ENCODE data around the gene TMEM150C. TPM values are rescaled to one million over a fixed set of nuclear protein-coding genes. Genes with fewer than 3 reads are reported as not detected.

TMEM150C gene
- total RNA-seq, 2 experiments from 2014 or later, result not detected

DNA sequence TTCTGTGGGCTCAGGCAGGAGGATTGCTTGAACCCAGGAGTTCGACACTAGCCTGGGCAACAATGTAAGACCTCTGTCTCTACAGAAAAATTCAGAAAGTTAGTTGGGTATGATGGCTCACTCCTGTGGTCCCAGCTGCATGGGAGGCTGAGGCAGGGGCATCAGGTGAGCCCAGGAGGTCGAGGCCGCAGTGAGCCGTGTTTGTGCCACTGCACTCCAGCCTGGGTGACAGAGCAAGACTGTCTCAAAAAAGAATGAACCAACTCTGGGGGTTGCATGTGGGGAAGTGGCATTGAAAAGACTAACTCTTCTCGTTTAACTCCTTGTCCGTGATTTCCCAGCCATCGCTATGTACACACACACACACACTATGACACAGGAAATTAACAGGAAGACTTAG, 104.5 kb downstream of the TMEM150C start:
- Mint-ChIP-seq H3K36me3 (peaks cover 30% of the 10 kb centered on the region), H3K27ac (no peak overlapping the region)

DNA sequence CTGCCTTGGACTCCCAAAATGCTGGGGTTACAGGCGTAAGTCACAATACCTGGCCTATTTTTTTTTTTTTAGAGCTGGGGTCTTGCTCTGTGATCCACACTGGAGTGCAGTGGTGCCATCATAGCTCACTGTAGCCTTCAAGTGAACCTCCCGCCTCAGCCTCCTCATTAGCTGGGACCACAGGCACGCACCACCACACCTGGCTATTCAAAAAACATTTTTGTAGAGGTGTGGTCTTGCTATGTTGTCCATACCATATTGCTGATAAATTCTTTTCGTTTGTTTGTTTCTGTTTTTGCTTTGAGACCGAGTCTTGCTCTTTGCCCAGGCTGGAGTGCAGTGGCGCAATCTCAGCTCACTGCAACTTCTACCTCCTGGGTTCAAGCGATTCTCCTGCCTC, 109.8 kb downstream of the TMEM150C start:
- POLR2A ChIA-PET, result no interaction called here
- no peaks in the 10 kb centered on the region for H3K9me3 Mint-ChIP-seq

More for the DNA sequence above, 104.5 kb downstream of the TMEM150C start:
- POLR2A ChIA-PET, result no interaction called here
- DNase-seq, result no peak
- H3K27me3 Mint-ChIP-seq, result no peaks in the 10 kb centered on the region
- H3K4me3 Mint-ChIP-seq, result no peak overlapping the region
- H3K4me1 Mint-ChIP-seq (ENCODE audit: low read depth), result peaks cover 4% of the 10 kb centered on the region
- CTCF ChIA-PET, result interaction anchor here (0.6 kb wide), 1 partner anchor 281 kb away, joined by 4 read pairs; no protein-coding TSS in a partner anchor
- intact Hi-C loops (cut with micrococcal nuclease), result no loop called here
- H3K9me3 Mint-ChIP-seq, result no peaks in the 10 kb centered on the region

DNA sequence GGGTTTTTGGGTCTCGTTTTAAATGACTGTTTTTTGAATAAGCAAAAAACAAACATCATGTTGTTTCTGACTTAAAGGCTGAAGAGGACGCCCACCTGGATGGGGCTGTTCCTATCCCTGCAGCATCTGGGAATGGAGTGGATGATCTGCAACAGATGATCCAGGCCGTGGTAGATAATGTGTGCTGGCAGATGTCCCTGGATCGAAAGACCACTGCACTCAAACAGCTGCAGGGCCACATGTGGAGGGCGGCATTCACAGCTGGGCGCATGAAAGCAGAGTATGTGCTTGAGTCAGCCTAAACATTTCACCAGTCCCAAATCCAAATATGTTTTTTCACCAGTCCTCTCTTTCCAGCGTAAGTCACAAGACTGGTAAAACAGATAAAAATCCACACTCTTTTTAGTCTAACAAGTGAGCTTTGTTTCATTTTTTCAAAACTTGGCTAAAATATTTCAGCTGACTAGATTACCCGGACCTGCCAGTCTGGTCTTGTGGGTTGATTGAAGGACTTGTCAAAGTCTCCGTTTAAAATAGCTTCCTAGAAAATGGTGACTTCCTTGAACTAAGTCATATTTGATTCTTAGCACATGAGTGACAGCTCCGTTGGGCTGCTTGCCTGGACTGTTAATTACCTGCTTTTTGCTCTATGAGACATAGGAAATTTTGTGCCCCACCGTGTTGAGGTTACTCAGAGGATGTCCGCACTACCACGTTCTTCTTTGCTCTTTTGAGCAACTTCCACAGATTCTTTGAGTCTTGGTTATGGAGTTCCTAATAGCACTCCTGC, 110.6 kb downstream of the TMEM150C start:
- no peaks in the 10 kb centered on the region for H3K27me3 Mint-ChIP-seq
- H3K27ac Mint-ChIP-seq, result peak overlapping the region; percentile 48
- intact Hi-C loops (cut with micrococcal nuclease), result no loop called here
- H3K9me3 Mint-ChIP-seq, result no peaks in the 10 kb centered on the region
- H3K4me1 Mint-ChIP-seq (ENCODE audit: low read depth), result peaks cover 12% of the 10 kb centered on the region
- H3K4me3 Mint-ChIP-seq, result no peak overlapping the region
- CTCF ChIA-PET, result interaction anchor here (1.1 to 1.8 kb wide), 2 partner anchors 9 to 288 kb away, joined by 3 to 4 read pairs; no protein-coding TSS in a partner anchor
- POLR2A ChIA-PET, result no interaction called here
- DNase-seq, result no peak
- peaks cover 49% of the 10 kb centered on the region for H3K36me3 Mint-ChIP-seq

More for the DNA sequence above, 109.8 kb downstream of the TMEM150C start:
- no peaks in the 10 kb centered on the region for H3K27me3 Mint-ChIP-seq
- peaks cover 12% of the 10 kb centered on the region for H3K4me1 Mint-ChIP-seq (ENCODE audit: low read depth)
- DNase-seq, result no peak
- intact Hi-C loops (cut with micrococcal nuclease), result no loop called here
- H3K27ac Mint-ChIP-seq, result no peak overlapping the region
- H3K4me3 Mint-ChIP-seq, result no peak overlapping the region
- CTCF ChIA-PET, result interaction anchor here (1.1 to 1.8 kb wide), 2 partner anchors 10 to 287 kb away, joined by 3 to 4 read pairs; no protein-coding TSS in a partner anchor
- H3K36me3 Mint-ChIP-seq, result peaks cover 57% of the 10 kb centered on the region

DNA sequence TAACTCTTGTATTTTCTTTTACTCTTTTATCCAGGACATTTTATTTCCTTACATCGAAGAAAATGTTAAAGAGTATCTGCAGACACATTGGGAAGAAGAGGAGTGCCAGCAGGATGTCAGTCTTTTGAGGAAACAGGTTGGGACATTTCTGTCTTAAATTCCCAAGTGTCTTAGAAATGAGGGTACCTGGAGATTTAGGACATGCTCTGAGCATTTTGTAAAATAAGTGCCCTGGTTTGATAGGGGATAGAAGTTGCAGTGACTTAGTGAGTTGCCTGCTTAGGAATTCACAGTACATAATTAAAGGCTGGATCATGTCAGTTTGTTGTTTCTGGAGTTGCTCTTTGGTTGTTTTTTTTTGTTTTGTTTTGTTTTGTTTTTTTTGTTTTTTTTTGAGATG, 113.9 kb downstream of the TMEM150C start:
- no peak for DNase-seq
- ChIA-PET POLR2A (no interaction called here), CTCF (no interaction called here)
- intact Hi-C loops (cut with micrococcal nuclease), result no loop called here
- no peak overlapping the region for H3K27ac Mint-ChIP-seq
- H3K27me3 Mint-ChIP-seq, result no peaks in the 10 kb centered on the region
- H3K9me3 Mint-ChIP-seq, result no peaks in the 10 kb centered on the region
- peaks cover 13% of the 10 kb centered on the region for H3K4me1 Mint-ChIP-seq (ENCODE audit: low read depth)
- no peak overlapping the region for H3K4me3 Mint-ChIP-seq
- H3K36me3 Mint-ChIP-seq, result peaks cover 39% of the 10 kb centered on the region

DNA sequence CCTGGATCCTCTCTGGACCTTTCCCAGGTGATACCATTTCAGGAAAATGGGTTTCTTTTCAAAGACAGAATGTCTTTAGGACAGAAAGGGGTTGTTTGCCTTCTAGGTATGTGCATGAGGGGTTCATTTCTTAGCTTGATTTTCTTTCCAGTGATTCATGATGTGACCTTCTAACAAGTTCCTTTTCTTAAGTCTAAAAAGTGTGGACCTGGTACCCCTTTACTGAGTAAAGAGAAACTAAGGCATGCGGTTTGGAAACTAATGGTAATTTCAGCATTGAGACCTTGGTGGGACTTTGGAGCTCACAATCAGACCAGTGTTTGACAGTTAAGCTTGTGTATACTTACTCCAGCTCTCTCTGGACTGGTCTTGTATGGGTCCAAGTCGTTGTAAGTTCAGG, 122.7 kb downstream of the TMEM150C start:
- Mint-ChIP-seq H3K4me1 (ENCODE audit: low read depth) (peaks cover 61% of the 10 kb centered on the region), H3K36me3 (peaks cover 24% of the 10 kb centered on the region)
- CTCF ChIA-PET, result interaction anchor here (0.6 to 5.7 kb wide), 4 partner anchors 24 to 300 kb away, joined by 3 to 19 read pairs (median 4); no protein-coding TSS in a partner anchor

DNA sequence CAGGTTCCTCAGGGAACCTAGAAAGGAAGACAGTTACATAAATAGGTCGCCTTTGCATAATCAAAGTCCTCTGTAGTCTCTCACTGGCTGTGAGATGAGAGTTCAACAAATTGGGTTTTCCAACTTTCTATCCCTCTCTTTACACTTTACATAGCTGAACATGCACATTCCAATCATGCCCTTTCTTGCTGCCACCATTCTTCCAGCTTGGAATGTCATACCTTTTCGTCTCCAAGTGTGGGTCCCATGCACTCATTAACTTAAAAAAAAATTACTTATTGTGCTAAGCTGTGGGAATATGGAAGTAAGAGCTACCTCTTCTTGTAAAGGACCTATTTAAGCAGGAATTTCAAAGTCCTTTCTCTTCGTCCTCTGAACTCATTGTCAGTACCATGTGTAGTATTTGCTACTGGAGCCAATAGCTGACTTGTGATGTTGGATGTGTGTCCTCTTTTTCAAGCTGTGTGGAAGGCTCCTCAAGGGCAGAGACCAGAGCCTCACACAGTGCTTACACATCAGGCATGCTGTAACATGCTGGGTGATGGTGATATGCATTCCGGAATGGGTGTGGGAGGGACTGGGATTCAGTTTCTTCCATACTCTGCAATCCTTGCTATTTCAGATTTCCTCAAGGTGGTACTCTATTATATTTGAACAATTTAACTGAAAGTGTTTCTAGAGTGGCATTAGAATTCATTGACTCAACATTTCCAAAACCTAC, 124.3 kb downstream of the TMEM150C start:
- no peak for DNase-seq
- Mint-ChIP-seq H3K9me3 (no peaks in the 10 kb centered on the region), H3K4me3 (no peak overlapping the region), H3K27ac (no peak overlapping the region), H3K36me3 (peaks cover 33% of the 10 kb centered on the region), H3K27me3 (no peaks in the 10 kb centered on the region), H3K4me1 (ENCODE audit: low read depth) (peaks cover 75% of the 10 kb centered on the region)
- POLR2A ChIA-PET, result interaction anchor here (0.6 to 1.1 kb wide), 2 partner anchors 8 to 14 kb away, joined by 3 to 6 read pairs; no protein-coding TSS in a partner anchor
- CTCF ChIA-PET, result interaction anchor here (0.6 to 5.7 kb wide), 3 partner anchors 9 to 472 kb away, joined by 3 to 19 read pairs (median 4); no protein-coding TSS in a partner anchor
- intact Hi-C loops (cut with micrococcal nuclease), result no loop called here

More for the DNA sequence above, 122.7 kb downstream of the TMEM150C start:
- no peak for DNase-seq
- no peak overlapping the region for H3K27ac Mint-ChIP-seq
- POLR2A ChIA-PET, result interaction anchor here (0.9 to 1.0 kb wide), 2 partner anchors 10 to 14 kb away, joined by 3 to 4 read pairs; no protein-coding TSS in a partner anchor
- H3K27me3 Mint-ChIP-seq, result no peaks in the 10 kb centered on the region
- H3K4me3 Mint-ChIP-seq, result no peak overlapping the region
- intact Hi-C loops (cut with micrococcal nuclease), result no loop called here
- no peaks in the 10 kb centered on the region for H3K9me3 Mint-ChIP-seq

- Mint-ChIP-seq H3K27me3 (no peaks in the 10 kb centered on the region), H3K9me3 (no peaks in the 10 kb centered on the region), H3K4me1 (ENCODE audit: low read depth) (peaks cover 78% of the 10 kb centered on the region), H3K27ac (no peak overlapping the region), H3K4me3 (no peak overlapping the region), H3K36me3 (peaks cover 31% of the 10 kb centered on the region)
- POLR2A ChIA-PET, result interaction anchor here (1.1 kb wide), 1 partner anchor 8 kb away, joined by 3 read pairs; no protein-coding TSS in a partner anchor
- CTCF ChIA-PET, result no interaction called here
- intact Hi-C loops (cut with micrococcal nuclease), result no loop called here
- no peak for DNase-seq
Measured at GRCh38 chr4:82436780-82437179, 125.0 kb downstream of the TMEM150C start.

DNA sequence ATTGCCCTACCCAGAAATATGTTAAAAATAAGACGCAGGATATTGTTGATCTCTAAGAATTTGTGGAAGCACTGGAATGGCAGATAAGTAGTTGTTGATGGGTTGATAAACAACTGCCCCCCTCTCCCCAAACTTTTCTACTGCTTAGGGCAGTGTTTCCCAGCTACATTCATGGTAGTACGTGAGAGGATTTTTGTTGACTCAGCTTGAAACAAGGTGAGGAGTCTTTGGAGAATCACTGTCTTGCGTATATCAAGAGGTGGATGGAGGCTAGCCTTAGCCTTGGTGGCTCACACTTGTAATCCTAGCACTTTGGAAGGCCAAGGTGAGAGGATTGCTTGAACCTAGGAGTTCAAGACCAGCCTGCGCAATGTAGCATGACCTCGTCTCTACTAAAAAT, 125.7 kb downstream of the TMEM150C start:
- Mint-ChIP-seq H3K27ac (no peak overlapping the region), H3K9me3 (no peaks in the 10 kb centered on the region), H3K4me3 (no peak overlapping the region), H3K27me3 (no peaks in the 10 kb centered on the region), H3K4me1 (ENCODE audit: low read depth) (peaks cover 74% of the 10 kb centered on the region), H3K36me3 (peaks cover 32% of the 10 kb centered on the region)
- DNase-seq, result no peak
- intact Hi-C loops (cut with micrococcal nuclease), result no loop called here
- CTCF ChIA-PET, result no interaction called here
- POLR2A ChIA-PET, result no interaction called here

- Mint-ChIP-seq H3K4me1 (ENCODE audit: low read depth) (peaks cover 68% of the 10 kb centered on the region), H3K4me3 (no peak overlapping the region), H3K36me3 (peaks cover 33% of the 10 kb centered on the region), H3K27ac (peak overlapping the region; percentile 82), H3K9me3 (no peaks in the 10 kb centered on the region), H3K27me3 (no peaks in the 10 kb centered on the region)
- no peak for DNase-seq
- POLR2A ChIA-PET, result no interaction called here
- CTCF ChIA-PET, result interaction anchor here (0.6 to 1.2 kb wide), 5 partner anchors 25 to 429 kb away, joined by 3 to 4 read pairs (median 3); no protein-coding TSS in a partner anchor
- intact Hi-C loops (cut with micrococcal nuclease), result loop anchor here (5.0 kb wide), 2 partner anchors 677 to 1022 kb away; partner anchors contain the start of genes HELQ, MRPS18C and PLAC8
Measured at GRCh38 chr4:82434949-82435348, 126.8 kb downstream of the TMEM150C start.

DNA sequence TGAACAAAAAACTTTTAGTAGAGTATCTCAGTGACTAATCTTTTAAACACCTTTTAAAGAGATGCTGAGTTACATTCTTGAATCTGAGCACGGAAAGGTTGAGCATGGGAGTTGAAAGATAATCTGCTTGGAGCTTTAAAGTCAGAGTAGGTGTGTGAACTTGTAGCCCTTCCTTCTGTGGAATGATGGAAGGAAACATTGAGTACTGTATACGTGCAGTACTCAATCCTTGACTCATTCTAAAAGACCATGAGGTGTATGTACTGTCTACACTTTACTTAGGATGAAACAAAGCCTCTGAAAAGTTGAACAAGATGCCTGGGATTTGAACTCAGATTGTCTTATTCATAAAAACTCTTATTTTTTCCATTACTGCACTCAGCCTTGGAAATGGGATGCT, 128.0 kb downstream of the TMEM150C start:
- ChIA-PET POLR2A (no interaction called here), CTCF (interaction anchor here (0.5 kb wide), 1 partner anchor 970 kb away, joined by 3 read pairs; no protein-coding TSS in a partner anchor)
- H3K27ac Mint-ChIP-seq, result peak overlapping the region; percentile 89
- H3K4me3 Mint-ChIP-seq, result peak overlapping the region; percentile 30
- H3K36me3 Mint-ChIP-seq, result peaks cover 36% of the 10 kb centered on the region
- peaks cover 56% of the 10 kb centered on the region for H3K4me1 Mint-ChIP-seq (ENCODE audit: low read depth)
- no peaks in the 10 kb centered on the region for H3K9me3 Mint-ChIP-seq
- no peak for DNase-seq
- intact Hi-C loops (cut with micrococcal nuclease), result loop anchor here (5.0 kb wide), 2 partner anchors 679 to 1024 kb away; partner anchors contain the start of genes HELQ, MRPS18C and PLAC8
- no peaks in the 10 kb centered on the region for H3K27me3 Mint-ChIP-seq
